Bronchial epithelial cell (primary cell): ENCODE measurements around the gene CLIC1. TPM values are rescaled to one million over a fixed set of nuclear protein-coding genes. Genes with fewer than 3 reads are reported as not detected.

Source experiments
- DNase-seq: peaks from one replicate; pipeline ENCODE4 v3.0.0-alpha.2; 2010; ENCODE audit warnings: low read depth
- FAIRE-seq: peaks from 2 replicates; lab custom pipeline; 2011; peaks lifted over from hg19 to GRCh38; lab: Jason Lieb, UNC
- H3K27me3 ChIP-seq: 2 replicates; pipeline ENCODE4 v1.5.1; 2011; ENCODE audit warnings: low read length; ENCODE audit not compliant: control insufficient read depth, insufficient read depth
- H3K36me3 ChIP-seq: 2 replicates; pipeline ENCODE4 v1.5.1; 2011; ENCODE audit warnings: low read length; ENCODE audit not compliant: control insufficient read depth, insufficient read depth
- H3K4me3 ChIP-seq: 2 replicates; pipeline ENCODE4 v1.5.1; 2011; ENCODE audit warnings: mild to moderate bottlenecking, low read depth, low read length, control low read depth
- total RNA-seq: library from RNA; depleted of rRNA; stranded (reverse); fragments of >200 nt; gene quantifications from 2 replicates; pipeline ENCODE4 v1.2.1, GENCODE V29; 2014
- TF ChIP-seq, protein P1 (sequence below): IDR thresholded peaks from 2 replicates; pipeline ENCODE4 v1.5.1; 2011; ENCODE audit warnings: mild to moderate bottlenecking, moderate library complexity, low read length, control low read depth, inconsistent platforms; ENCODE audit not compliant: insufficient read depth, severe bottlenecking

CLIC1 gene
- total RNA-seq, 1 donor from 2014 or later: 480 TPM

DNA sequence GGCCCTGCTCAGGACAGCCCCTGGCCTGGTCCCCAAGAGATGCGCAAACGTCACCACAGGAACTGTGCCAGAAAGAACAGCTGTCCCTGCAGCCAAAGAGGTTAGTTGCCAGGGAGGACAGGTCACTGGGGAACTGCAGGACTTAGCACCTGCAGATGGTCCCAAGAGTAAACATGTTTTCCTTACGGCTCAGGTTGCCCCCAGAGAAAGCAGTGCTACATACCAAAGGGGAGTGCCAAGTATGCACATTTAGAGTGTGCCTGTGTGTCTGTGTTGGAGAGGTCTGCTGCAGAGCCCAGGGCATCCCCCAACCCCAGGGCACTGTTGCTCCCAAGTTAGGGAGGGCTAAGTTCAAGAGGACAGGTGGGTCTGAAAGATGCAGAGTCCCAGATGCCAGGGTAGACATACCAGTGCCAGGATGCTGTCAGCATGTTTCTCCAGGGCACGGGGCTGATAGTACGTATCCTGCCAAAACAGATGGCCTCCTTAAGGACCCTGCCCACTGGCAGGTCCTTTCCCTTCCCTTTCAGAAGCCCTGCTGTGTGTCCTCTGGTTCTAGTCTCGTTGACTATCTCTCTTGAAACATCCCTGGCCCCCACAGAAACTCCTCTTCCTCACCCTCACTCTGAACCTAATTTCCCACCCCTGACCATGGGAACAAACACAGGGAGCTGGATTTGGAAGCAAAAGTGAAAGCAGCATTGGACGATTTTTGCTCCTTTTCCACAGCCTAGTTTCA is 34.5 kb downstream of the CLIC1 start:
- FAIRE-seq (no peak), DNase-seq (no peak)
- peak overlapping the region; percentile 88 for H3K4me3 ChIP-seq
- TF ChIP-seq, protein P1, sequence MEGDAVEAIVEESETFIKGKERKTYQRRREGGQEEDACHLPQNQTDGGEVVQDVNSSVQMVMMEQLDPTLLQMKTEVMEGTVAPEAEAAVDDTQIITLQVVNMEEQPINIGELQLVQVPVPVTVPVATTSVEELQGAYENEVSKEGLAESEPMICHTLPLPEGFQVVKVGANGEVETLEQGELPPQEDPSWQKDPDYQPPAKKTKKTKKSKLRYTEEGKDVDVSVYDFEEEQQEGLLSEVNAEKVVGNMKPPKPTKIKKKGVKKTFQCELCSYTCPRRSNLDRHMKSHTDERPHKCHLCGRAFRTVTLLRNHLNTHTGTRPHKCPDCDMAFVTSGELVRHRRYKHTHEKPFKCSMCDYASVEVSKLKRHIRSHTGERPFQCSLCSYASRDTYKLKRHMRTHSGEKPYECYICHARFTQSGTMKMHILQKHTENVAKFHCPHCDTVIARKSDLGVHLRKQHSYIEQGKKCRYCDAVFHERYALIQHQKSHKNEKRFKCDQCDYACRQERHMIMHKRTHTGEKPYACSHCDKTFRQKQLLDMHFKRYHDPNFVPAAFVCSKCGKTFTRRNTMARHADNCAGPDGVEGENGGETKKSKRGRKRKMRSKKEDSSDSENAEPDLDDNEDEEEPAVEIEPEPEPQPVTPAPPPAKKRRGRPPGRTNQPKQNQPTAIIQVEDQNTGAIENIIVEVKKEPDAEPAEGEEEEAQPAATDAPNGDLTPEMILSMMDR: no peak
- no peaks in the 10 kb centered on the region for H3K27me3 ChIP-seq
- H3K36me3 ChIP-seq: peaks cover 2% of the 10 kb centered on the region

DNA sequence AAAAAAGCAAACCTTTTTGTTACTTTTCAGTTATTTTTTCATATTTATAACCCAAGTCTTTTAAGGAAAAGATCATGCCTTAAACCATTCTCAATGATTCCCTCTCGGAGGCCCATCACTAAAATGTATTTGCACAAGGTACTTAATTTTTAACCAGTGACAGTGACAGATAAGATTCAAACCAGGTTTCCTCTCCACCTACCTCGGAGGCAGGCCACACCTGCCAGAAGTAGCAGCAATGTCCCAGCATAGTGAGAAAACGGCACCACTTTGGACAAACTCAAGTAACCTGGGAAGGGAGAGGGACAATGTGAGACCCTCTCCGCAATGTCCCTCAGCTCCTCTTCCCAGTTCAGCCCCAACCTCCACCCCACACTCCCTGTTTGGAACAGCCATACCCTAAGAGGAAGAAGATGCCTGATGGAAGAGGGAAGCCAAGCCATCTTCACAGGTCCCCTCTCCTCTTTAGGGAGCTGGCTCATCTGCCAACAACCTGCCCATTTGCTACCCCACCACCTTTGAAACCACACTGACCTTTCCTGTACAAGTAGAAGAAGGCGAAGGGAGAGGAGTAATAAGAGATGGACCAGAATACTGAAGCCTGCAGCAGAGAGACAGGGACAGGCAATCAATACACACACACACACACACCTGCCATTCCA is 35.5 kb downstream of the CLIC1 start:
- DNase-seq (no peak), FAIRE-seq (no peak)
- Histone ChIP-seq H3K36me3 (peaks cover 4% of the 10 kb centered on the region), H3K27me3 (no peaks in the 10 kb centered on the region), H3K4me3 (no peak overlapping the region)
- TF ChIP-seq, protein P1: no peak

DNA sequence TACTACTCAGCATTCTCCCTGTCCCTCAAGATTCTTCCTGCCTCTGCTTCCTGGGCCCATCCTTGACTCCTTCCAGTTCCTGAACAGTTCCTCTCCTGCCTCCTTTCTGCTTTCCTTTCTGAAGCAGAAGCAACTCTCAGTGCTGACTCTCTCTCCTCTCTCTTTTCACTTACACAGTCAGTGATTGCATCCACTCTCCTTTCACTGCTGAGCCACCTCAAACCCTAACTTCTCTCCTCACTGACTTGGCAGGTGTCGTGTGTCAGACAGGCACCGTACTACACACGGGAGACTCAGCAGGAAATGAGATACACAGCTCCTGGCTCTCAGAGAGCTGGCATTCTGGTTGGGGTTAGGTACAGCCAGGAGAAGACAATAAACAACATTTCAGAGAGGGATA is 38.8 kb downstream of the CLIC1 start:
- TF ChIP-seq, protein P1: no peak
- Histone ChIP-seq H3K4me3 (no peak overlapping the region), H3K36me3 (peaks cover 14% of the 10 kb centered on the region), H3K27me3 (no peaks in the 10 kb centered on the region)
- no peak for FAIRE-seq
- DNase-seq: no peak

DNA sequence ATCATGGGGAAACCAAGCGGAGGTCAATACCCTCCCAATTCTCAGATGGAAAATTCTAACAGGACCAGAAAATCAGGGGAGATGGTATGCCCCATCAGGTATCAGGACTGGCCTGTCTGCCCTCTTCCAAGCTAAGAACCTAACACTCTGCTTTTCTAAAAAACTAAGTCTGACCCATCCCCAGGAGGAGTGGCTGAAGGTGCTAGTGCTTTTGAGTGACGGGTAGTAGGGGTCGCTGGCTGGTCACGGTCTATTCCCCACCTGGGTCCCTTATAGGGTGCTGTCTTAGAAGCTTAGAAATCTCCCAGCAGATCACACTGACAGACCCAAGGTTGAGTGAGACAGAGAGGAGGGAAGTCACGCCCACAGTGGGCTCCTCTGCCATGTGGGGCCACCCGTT is 42.8 kb downstream of the CLIC1 start:
- H3K27me3 ChIP-seq: no peaks in the 10 kb centered on the region
- FAIRE-seq (no peak), DNase-seq (no peak)
- peaks cover 29% of the 10 kb centered on the region for H3K36me3 ChIP-seq
- no peak overlapping the region for H3K4me3 ChIP-seq
- TF ChIP-seq, protein P1: no peak

DNA sequence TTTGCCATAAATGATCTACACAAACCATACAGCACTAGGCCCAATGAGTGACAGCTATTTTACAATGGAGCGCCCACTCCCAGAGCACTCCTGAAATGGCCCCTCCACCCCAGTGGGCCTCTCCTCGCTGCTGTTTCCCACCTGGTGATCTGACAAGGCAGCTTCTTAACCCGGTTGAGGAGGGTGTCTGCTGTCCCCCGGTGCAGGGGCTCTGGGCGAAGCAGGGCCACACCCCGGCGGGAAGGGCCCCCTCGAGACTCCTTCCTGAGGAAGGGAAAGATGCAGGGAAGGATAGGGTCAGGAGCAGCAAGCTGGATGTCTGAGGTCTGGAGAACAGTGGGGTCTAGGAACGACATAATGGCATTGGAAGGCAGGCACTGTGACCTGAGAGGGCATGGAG is 43.4 kb downstream of the CLIC1 start:
- no peaks in the 10 kb centered on the region for H3K27me3 ChIP-seq
- TF ChIP-seq, protein P1: no peak
- FAIRE-seq: no peak
- no peak overlapping the region for H3K4me3 ChIP-seq
- peaks cover 34% of the 10 kb centered on the region for H3K36me3 ChIP-seq
- DNase-seq: no peak

DNA sequence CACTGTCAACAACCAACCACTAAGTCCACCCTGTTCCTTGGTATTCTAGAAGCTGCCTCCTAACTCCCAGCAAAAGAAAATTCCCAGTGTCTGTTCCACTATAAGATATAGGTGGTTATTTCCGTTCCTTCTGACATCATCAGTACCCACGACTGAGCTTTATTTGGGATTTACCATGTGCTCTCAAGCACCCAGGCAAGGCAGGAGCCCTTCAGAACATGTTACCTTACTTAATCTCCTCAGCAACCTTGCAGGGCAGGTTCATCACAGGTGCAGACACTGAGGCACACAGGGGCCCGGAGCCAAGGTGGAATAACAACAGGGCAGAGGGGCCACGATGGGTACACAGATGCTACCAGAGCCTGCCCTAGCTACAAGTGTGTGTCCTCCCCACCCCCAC is 44.0 kb downstream of the CLIC1 start:
- FAIRE-seq: no peak
- TF ChIP-seq, protein P1: no peak
- H3K36me3 ChIP-seq: peaks cover 38% of the 10 kb centered on the region

More for the DNA sequence above, 44.0 kb downstream of the CLIC1 start:
- Histone ChIP-seq H3K4me3 (no peak overlapping the region), H3K27me3 (no peaks in the 10 kb centered on the region)
- no peak for DNase-seq
